HG02885 (cell line): ENCODE measurements around the gene SHPK.

Experiments used
- ATAC-seq: cut with Tn5 transposase; IDR thresholded peaks from one replicate; pipeline ENCODE4 v1.9.1; 2021; ENCODE audit warnings: mild to moderate bottlenecking; ENCODE audit not compliant: unreplicated experiment, poor library complexity

Gene SHPK

GRCh38 chr17:3635474-3636153 is 436 bp downstream of the SHPK start:
- ATAC-seq = no peak

- ATAC-seq = no peak
These were observed 3.8 kb downstream of the SHPK start for GRCh38 chr17:3632287-3632686.

GRCh38 chr17:3630781-3631180 is 5.3 kb downstream of the SHPK start:
- ATAC-seq = no peak

- ATAC-seq = no peak
These were observed 8.3 kb downstream of the SHPK start for GRCh38 chr17:3627769-3628167.

GRCh38 chr17:3626831-3627768 is 8.9 kb downstream of the SHPK start:
- ATAC-seq = no peak

- no peak for ATAC-seq
These were observed 13.0 kb downstream of the SHPK start for GRCh38 chr17:3622977-3623594.

- no peak for ATAC-seq
These were observed 14.8 kb downstream of the SHPK start for GRCh38 chr17:3621146-3621720.

- ATAC-seq = no peak
These were observed 20.7 kb downstream of the SHPK start for GRCh38 chr17:3615160-3615870.

- ATAC-seq = no peak
These were observed 22.9 kb downstream of the SHPK start for GRCh38 chr17:3613124-3613523.

GRCh38 chr17:3610523-3610922 is 25.5 kb downstream of the SHPK start:
- no peak for ATAC-seq

- no peak for ATAC-seq
These were observed 26.4 kb downstream of the SHPK start for GRCh38 chr17:3609689-3610088.

- no peak for ATAC-seq
These were observed 32.2 kb downstream of the SHPK start for GRCh38 chr17:3603870-3604259.

GRCh38 chr17:3603119-3603869 is 32.8 kb downstream of the SHPK start:
- ATAC-seq = no peak

- ATAC-seq = no peak
These were observed 33.6 kb downstream of the SHPK start for GRCh38 chr17:3602499-3602898.

GRCh38 chr17:3600529-3601205 is 35.4 kb downstream of the SHPK start:
- ATAC-seq = no peak

GRCh38 chr17:3598078-3598477 is 38.0 kb downstream of the SHPK start:
- ATAC-seq = no peak

- ATAC-seq = no peak
These were observed 39.1 kb downstream of the SHPK start for GRCh38 chr17:3596804-3597464.

GRCh38 chr17:3594976-3595375 is 41.1 kb downstream of the SHPK start:
- no peak for ATAC-seq
